ENCODE results near the gene NRROS.
"Not testable (repeated sequence)": the region's sequence is repeated elsewhere in the genome, so short reads cannot be mapped to it uniquely, and the experiment has no call there.

Gene NRROS

GRCh38 chr3:196625331-196625730 is 14.2 kb upstream of the NRROS start:
- DNase-seq = no peak

GRCh38 chr3:196627918-196628231 is 11.6 kb upstream of the NRROS start:
- DNase-seq = no peak

GRCh38 chr3:196629228-196629627 is 10.3 kb upstream of the NRROS start:
- no peak for DNase-seq

GRCh38 chr3:196631682-196632045 is 7.8 kb upstream of the NRROS start:
- DNase-seq = no peak

- peak; percentile 58 for DNase-seq
Observed at GRCh38 chr3:196632046-196632751, 7.3 kb upstream of the NRROS start.

- no peak for DNase-seq
Observed at GRCh38 chr3:196633555-196634151, 5.8 kb upstream of the NRROS start.

GRCh38 chr3:196634224-196634623 is 5.3 kb upstream of the NRROS start:
- no peak for DNase-seq

- no peak for DNase-seq
Observed at GRCh38 chr3:196634829-196635228, 4.7 kb upstream of the NRROS start.

- DNase-seq = no peak
Observed at GRCh38 chr3:196636369-196637349, 2.8 kb upstream of the NRROS start.

GRCh38 chr3:196637941-196638340 is 1.6 kb upstream of the NRROS start:
- DNase-seq = not testable (repeated sequence)

GRCh38 chr3:196638861-196639482 is 522 bp upstream of the NRROS start:
- DNase-seq = no peak

GRCh38 chr3:196640297-196641018 is 964 bp downstream of the NRROS start:
- no peak for DNase-seq

- DNase-seq = no peak
Observed at GRCh38 chr3:196641333-196642054, 2.0 kb downstream of the NRROS start.

GRCh38 chr3:196642434-196642833 is 2.9 kb downstream of the NRROS start:
- DNase-seq = no peak

GRCh38 chr3:196643201-196643749 is 3.8 kb downstream of the NRROS start:
- DNase-seq = no peak

GRCh38 chr3:196643761-196644160 is 4.3 kb downstream of the NRROS start:
- DNase-seq = no peak

GRCh38 chr3:196645096-196645495 is 5.6 kb downstream of the NRROS start:
- DNase-seq = no peak

GRCh38 chr3:196645897-196646665 is 6.6 kb downstream of the NRROS start:
- no peak for DNase-seq

- DNase-seq = no peak
Observed at GRCh38 chr3:196646666-196647216, 7.2 kb downstream of the NRROS start.

- no peak for DNase-seq
Observed at GRCh38 chr3:196650740-196651311, 11.3 kb downstream of the NRROS start.

Data from NCI-H187 treated with DMSO at 0.1 percent for 48 hours (cell line).